HG03521 (cell line): ENCODE results near the gene ANK3.

ENCODE experiments used
- ATAC-seq: cut with Tn5 transposase; IDR thresholded peaks from one replicate; pipeline ENCODE4 v1.9.1; 2021; ENCODE audit warnings: mild to moderate bottlenecking, moderate library complexity; ENCODE audit not compliant: unreplicated experiment

The ANK3 gene

DNA sequence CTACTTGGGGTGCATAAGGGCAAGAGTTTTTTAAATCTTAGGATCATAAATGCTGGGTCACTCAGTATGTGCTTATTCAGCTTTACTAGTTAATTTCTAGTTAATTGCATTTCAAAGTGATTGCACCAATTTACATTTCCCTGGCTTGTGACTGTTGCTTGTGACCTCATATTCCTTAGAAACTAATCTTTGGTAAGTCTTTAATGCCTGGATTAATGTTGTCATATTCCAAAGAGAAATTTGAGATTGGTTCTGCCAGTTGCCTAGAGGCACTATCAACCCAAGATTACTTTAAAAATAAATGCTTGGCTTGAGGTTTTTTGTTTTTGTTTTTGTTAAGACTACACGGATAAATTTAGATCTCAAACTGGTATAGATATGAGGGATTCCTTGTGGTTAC, 103.1 kb downstream of the ANK3 start:
- ATAC-seq, result no peak

DNA sequence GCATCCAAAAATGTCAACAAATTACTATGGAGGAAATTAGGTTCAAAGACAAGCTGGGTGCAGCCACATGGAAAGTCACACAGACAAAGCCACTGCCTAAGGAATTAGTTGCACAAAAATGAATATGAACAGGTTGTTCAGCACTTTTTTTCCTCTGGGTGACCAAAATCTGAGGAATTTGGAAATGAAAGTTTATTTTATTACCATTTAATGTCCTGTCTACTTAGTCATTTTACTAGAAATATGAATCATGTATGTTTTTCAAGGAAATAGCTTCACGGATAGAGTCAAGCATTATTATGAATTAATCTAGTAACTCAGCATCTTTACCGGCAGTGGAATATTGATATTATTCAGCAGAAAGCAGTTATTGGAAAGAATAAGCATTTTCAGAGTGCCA, 106.3 kb downstream of the ANK3 start:
- ATAC-seq, result no peak

DNA sequence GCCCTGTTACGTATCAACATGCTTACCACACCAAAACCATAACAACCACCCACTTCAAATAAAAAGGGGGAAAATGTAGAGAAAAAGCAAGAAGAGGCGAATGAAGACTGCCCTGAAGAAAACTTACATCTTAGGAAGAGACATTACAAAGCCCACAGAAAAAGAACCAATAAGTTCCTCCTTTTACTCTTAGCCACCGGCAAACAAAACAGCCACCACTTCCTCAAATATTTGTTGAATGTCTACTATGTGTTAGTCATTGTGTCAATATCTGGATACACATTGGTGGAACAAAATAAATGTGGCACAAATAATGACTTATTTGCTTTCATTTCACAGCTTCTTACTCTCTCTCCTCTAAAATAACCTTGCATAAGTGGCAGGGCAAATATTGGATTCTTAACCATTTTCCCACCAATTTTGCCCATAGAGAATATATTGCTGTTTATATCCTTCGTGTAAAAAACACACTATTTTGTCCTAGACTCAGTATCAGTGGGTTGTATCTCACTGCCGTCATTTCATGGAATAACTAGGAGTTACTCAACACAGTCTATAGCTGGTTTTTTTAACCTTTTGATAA, 106.8 kb downstream of the ANK3 start:
- no peak for ATAC-seq

DNA sequence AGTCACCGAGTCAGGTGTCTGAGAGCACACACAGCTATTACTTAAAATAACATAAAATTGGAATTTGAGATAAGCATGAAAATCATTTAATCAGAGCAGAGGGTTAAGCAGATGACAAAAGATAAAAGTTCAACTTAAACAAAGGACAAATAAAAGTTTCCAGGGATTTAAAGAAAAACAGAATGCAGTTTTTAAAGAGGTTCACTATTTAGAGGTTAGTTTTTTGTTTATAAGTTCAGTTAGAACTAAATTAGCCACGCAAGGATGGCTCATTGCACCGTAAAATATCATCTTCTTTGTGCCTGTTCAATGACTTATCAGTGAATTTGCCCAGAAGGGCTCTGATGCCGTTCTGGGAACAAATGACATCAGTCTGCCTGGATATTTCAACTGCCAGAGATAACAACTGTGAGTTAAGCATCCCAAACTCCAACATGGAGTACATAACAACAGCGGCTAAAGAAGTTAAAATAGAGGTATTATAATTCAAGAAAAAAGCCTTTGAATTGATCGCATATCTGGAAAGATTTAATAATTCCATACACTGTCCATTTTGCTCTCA, 107.8 kb downstream of the ANK3 start:
- ATAC-seq, result no peak

GRCh38 chr10:60281331-60281730, 108.3 kb downstream of the ANK3 start:
- ATAC-seq, result no peak

DNA sequence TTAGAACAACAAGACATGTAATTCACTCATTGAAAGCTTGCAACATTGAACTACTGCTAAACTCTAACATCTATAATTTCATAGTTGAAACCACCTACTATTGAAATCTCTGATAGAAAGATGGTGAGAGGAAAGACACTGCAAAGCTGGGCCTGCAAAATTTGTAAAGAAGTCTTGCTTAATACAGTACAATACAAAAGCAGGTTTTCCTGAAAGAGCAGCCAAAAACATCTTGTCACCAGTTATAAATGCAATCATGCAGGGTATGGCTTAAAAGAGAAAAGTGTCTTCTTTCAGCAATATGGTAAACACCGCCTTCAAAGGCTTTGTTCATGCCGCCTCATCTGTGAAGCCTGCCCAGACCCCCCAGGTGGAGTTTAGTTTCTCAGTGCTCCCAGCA, 109.2 kb downstream of the ANK3 start:
- no peak for ATAC-seq

GRCh38 chr10:60277656-60278055, 112.0 kb downstream of the ANK3 start:
- no peak for ATAC-seq

DNA sequence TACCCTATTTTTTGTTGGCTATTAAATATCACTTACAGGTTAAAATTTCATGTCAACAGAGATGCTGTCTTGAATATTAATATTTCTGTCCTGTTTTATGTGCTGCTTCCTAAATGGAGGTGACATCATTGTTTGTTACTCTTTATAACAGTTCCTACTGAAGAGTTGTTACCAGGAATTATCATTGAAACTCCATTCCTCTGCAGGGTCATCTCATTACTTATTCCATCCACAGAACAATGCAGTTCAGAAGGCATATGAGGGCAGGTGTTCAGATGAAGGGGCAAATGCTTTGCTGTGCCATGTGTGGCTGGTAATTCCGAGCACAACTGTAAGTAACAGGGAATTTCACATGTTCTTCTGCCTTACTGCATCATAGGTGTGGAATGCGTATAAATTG, 113.4 kb downstream of the ANK3 start:
- ATAC-seq, result no peak

DNA sequence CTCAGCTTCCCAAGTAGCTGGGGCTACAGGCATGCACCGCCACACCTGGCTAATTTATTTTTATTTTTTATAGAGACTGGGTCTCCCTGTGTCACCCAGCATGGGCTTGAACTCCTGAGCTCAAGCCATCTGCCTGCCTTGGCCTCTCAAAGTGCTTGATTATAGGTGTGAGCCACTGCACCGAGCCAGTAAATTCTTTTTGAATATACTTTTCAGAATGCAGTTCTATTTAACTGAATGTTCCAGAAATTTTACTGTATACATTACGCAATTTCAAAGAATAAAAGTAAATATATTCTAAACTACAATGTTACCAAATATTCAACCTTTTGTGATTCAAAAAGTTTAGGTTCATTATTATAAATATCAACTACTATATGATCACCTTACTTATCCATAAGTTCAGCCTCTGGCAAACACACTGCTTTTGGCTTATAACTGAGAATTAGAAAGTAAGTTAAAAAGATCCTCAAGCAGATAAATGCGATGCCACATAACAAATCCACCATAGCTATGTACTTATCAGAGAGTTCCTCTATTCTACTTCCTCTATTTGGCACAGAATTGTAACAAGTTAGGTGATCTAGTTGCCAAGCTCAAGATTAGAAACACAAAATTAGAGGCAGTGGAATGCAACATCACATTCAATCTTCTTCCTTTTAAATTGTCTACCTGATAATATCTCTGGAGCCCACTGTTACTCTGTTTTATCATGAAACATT, 118.2 kb downstream of the ANK3 start:
- no peak for ATAC-seq

DNA sequence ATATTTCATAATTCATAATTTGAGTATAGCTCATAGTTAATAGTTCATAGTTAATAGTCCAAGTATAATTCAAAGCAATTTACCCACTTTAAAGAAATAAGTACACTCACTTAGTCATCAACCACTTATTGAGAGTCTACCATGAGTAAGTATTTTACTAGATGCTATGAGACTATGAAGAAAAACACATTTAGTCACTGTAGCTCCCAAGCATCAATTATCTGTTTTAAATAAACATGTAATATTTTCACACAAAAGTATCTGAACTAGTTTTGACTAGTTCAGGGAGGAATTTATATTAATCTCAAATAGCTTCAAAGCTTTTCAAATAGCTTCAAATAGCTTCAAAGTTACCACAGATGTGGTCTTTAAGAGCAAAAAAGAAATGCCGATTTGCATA, 119.2 kb downstream of the ANK3 start:
- ATAC-seq, result no peak

GRCh38 chr10:60267802-60268201, 121.9 kb downstream of the ANK3 start:
- no peak for ATAC-seq

DNA sequence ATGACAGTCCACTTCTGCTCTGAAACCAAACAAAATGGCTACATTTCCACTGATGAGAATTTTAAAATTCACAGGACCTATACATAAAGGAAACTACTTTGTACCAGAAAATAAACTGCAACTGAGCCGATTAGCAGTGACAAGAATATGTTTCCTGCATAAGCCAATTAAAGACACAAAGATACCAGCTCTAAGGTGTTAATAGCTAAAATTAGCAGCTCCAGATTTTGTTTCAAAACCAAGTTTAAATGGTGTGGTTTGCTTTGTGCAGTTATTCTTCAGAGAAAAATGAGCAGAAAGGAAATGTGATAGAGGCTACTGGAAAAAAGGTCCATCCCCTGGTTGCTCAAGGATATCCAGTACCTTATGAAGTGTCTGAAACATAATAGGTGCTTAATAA, 123.2 kb downstream of the ANK3 start:
- ATAC-seq, result no peak

- no peak for ATAC-seq
These were observed 127.0 kb downstream of the ANK3 start for GRCh38 chr10:60262647-60263126.

GRCh38 chr10:60260321-60260720, 129.4 kb downstream of the ANK3 start:
- ATAC-seq, result no peak

DNA sequence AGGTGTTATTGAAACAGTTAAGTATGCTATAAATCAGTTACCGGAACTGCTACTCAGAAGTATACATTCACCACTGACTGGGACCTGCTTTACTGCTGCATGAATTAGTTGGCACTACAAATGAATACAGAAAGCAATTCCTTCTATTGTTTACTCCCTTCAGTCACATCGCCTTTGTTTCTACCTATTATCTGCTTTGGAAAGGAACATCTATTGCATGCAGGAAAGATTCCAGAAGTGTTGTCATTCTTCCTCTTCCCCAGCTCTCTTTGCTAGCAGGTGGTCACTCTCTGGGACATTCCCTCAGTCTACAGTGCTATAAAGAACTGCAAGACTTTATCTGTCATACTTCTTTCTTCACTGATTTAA, 131.3 kb downstream of the ANK3 start:
- ATAC-seq, result no peak

DNA sequence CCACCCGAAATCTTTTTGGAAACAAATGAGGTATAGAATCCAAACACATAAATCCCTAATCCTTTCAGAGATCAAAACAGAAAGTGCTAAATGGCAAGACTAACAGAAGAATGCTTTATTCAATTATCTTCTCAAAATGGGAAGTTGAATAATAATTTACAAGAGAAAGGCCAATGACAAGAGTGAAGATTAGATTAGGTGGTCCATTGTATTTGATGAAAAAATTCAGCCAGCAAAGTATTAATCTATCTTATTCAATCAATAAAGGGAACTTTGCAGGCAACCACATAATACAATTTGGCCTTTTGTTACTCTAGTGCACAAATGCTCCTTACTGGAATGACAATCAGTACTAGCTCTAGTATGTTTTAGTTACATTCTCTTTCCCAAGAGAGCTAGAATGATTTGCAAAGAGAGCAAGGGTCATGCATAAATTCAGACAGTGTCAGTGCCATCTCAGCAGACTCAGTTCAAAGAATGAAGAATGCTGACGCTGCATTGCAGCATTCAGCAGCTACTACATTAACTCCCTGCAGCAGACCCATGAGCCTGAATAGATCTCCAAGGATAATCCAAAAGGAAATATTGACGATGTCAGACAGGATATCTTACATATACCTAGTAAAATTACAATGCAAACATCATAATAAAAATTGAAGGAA, 131.8 kb downstream of the ANK3 start:
- no peak for ATAC-seq

GRCh38 chr10:60254776-60255175, 134.9 kb downstream of the ANK3 start:
- ATAC-seq, result no peak

DNA sequence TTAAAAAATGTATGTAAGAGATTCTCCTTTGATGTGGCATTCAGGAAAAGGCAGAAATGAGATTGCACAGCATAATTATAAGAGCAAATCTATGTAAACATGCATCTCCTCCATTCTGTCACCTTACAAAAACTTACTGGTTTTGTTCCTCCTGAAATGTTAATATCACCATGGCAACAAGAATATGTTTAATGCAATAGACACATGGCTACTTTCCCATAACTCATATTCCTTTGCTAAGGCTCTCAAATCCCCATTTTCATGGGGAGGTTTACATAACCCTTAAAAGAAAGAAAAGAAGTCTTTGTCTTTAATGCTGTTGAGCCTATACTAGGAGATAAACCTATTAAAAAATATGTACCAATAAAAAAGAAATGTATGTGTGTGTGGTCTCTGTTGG, 136.2 kb downstream of the ANK3 start:
- no peak for ATAC-seq

DNA sequence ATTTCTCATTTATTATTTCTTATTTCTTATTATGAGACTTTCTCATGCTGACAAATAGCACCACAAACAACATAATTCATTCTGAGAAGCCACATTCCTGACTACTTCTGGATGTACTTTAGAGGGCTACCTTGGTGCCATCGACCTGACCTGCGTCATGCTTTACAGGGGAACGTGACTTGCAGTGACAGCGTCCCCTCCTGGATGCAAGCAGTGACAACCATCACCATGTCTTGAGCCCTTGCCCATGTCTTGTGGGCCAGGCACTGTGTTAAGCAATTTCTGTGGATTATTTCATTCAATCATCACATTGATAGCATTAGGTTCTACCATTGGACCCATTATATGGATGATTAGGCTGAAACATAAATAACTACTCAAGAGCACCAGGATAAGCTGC, 137.0 kb downstream of the ANK3 start:
- ATAC-seq, result no peak

DNA sequence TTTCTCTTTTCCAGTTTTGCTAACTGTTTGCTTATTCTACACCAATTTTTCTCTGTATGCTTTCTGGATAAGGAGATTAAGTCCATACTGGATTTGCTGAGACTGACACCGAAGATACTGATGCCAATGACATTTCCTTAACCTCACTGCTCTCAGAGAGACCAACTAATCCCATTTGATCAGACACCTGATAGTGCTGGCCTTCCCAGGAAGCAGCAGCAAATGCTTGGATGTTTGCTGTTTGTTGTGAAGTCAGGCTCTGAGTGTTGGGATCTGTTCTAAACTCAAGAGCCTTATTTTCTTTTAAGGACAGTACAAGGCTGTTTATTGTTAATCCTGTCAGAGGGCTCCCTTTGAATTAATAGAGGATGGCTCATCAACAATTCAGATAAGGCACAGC, 143.3 kb downstream of the ANK3 start:
- ATAC-seq, result no peak

GRCh38 chr10:60239228-60239627, 150.4 kb downstream of the ANK3 start:
- no peak for ATAC-seq

- no peak for ATAC-seq
These were observed 150.9 kb downstream of the ANK3 start for GRCh38 chr10:60238759-60239100.
